ENCODE data around the gene TALDO1. TPM values are rescaled to one million over a fixed set of nuclear protein-coding genes. Genes with fewer than 3 reads are reported as not detected.

The TALDO1 gene
- total and polyA plus RNA-seq, 2 donors from 2014 or later, result 175 to 312 TPM

GRCh38 chr11:772429-773390 lies 25.4 kb downstream of the TALDO1 start:
- DNase-seq (peak in 1 of 5 donors; percentile 76), FAIRE-seq (no peak)
- Histone ChIP-seq H3K4me1 (ENCODE audit: control insufficient read depth in 2 of 3, insufficient read depth in 2 of 3, low read depth in 1 of 3, low read length in 3 of 3) (peaks cover 0 to 9% (median 0%) of the 10 kb centered on the region in 3 donors), H3K9me3 (ENCODE audit: control insufficient read depth in 2 of 3, insufficient read depth in 1 of 3, low read length in 3 of 3) (no peaks in the 10 kb centered on the region), H3K9ac (ENCODE audit: low read length in 3 of 3) (no peak overlapping the region), H3K4me3 (ENCODE audit: low read length in 3 of 3) (no peak overlapping the region), H3K27me3 (ENCODE audit: control insufficient read depth, insufficient read depth, low read length) (no peaks in the 10 kb centered on the region), H3K36me3 (ENCODE audit: control insufficient read depth in 2 of 3, insufficient read depth in 3 of 3, low read length in 3 of 3) (peaks cover 0 to 7% (median 5%) of the 10 kb centered on the region in 3 donors), H3K27ac (ENCODE audit: low read depth in 2 of 2, low read length in 2 of 2) (no peak overlapping the region)
- intact Hi-C loops (cut with DNase I), result no loop called here
- TF ChIP-seq CTCF (IDR thresholded peaks at IDR 0.05; ENCODE audit: borderline replicate concordance, extremely low read depth, insufficient read depth), result no peak

GRCh38 chr11:773425-773824 lies 26.2 kb downstream of the TALDO1 start:
- intact Hi-C loops (cut with DNase I), result no loop called here
- H3K27me3 ChIP-seq (ENCODE audit: control insufficient read depth, insufficient read depth, low read length), result no peaks in the 10 kb centered on the region
- H3K9ac ChIP-seq (ENCODE audit: low read length in 3 of 3), result no peak overlapping the region
- H3K4me1 ChIP-seq (ENCODE audit: control insufficient read depth in 2 of 3, insufficient read depth in 2 of 3, low read depth in 1 of 3, low read length in 3 of 3), result peaks cover 0 to 12% (median 0%) of the 10 kb centered on the region in 3 donors
- H3K4me3 ChIP-seq (ENCODE audit: low read length in 3 of 3), result no peak overlapping the region
- no peak for DNase-seq
- no peak for FAIRE-seq
- TF ChIP-seq CTCF (IDR thresholded peaks at IDR 0.05; ENCODE audit: borderline replicate concordance, extremely low read depth, insufficient read depth), result no peak
- peaks cover 0 to 7% (median 5%) of the 10 kb centered on the region in 3 donors for H3K36me3 ChIP-seq (ENCODE audit: control insufficient read depth in 2 of 3, insufficient read depth in 3 of 3, low read length in 3 of 3)
- H3K27ac ChIP-seq (ENCODE audit: low read depth in 2 of 2, low read length in 2 of 2), result no peak overlapping the region
- H3K9me3 ChIP-seq (ENCODE audit: control insufficient read depth in 2 of 3, insufficient read depth in 1 of 3, low read length in 3 of 3), result no peaks in the 10 kb centered on the region

- Histone ChIP-seq H3K4me1 (ENCODE audit: control insufficient read depth in 2 of 3, insufficient read depth in 2 of 3, low read depth in 1 of 3, low read length in 3 of 3) (peaks cover 0 to 13% (median 0%) of the 10 kb centered on the region in 3 donors), H3K9me3 (ENCODE audit: control insufficient read depth in 2 of 3, insufficient read depth in 1 of 3, low read length in 3 of 3) (no peaks in the 10 kb centered on the region), H3K36me3 (ENCODE audit: control insufficient read depth in 2 of 3, insufficient read depth in 3 of 3, low read length in 3 of 3) (peaks cover 0 to 7% (median 5%) of the 10 kb centered on the region in 3 donors), H3K4me3 (ENCODE audit: low read length in 3 of 3) (no peak overlapping the region), H3K9ac (ENCODE audit: low read length in 3 of 3) (no peak overlapping the region), H3K27me3 (ENCODE audit: control insufficient read depth, insufficient read depth, low read length) (no peaks in the 10 kb centered on the region), H3K27ac (ENCODE audit: low read depth in 2 of 2, low read length in 2 of 2) (no peak overlapping the region)
- FAIRE-seq (no peak), DNase-seq (no peak)
- intact Hi-C loops (cut with DNase I), result no loop called here
- no peak for TF ChIP-seq CTCF (IDR thresholded peaks at IDR 0.05; ENCODE audit: borderline replicate concordance, extremely low read depth, insufficient read depth)
These were observed 26.6 kb downstream of the TALDO1 start for GRCh38 chr11:773830-774229.

Data from kidney (tissue), 14 donors.